AG10803 (cell line): Measurements from ENCODE around the gene EFTUD2.

Experiments
- DNase-seq: peaks from one replicate; pipeline ENCODE4 v3.0.0; 2010; ENCODE audit warnings: low read depth
- H3K4me3 ChIP-seq: 2 replicates; pipeline ENCODE4 v1.5.1; 2011; ENCODE audit warnings: mild to moderate bottlenecking, low read length, control low read depth
- TF ChIP-seq, protein P1 (sequence below): conservative IDR thresholded peaks from 2 replicates; pipeline ENCODE4 v1.5.1; 2011; ENCODE audit warnings: mild to moderate bottlenecking, low read length, control low read depth, inconsistent platforms

The EFTUD2 gene

DNA sequence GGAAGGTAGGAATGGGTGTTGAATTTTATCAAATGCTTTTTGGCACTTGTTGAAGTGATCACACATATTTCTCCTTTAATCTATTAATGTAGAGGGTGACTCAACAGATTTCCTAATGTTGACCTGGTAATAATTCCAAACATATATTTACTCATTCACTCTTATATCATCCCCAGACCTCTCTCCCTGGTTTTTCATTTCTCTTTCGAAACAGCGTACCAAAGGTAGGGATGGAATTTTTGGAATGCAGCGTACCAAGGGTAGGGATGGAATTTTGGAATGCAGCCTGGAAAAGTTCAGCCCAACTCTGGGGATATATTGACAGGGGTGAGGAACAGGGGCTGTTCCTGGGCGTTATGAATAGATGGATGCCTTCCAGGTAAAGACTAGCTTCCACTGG, 41.1 kb upstream of the EFTUD2 start:
- TF ChIP-seq, protein P1, sequence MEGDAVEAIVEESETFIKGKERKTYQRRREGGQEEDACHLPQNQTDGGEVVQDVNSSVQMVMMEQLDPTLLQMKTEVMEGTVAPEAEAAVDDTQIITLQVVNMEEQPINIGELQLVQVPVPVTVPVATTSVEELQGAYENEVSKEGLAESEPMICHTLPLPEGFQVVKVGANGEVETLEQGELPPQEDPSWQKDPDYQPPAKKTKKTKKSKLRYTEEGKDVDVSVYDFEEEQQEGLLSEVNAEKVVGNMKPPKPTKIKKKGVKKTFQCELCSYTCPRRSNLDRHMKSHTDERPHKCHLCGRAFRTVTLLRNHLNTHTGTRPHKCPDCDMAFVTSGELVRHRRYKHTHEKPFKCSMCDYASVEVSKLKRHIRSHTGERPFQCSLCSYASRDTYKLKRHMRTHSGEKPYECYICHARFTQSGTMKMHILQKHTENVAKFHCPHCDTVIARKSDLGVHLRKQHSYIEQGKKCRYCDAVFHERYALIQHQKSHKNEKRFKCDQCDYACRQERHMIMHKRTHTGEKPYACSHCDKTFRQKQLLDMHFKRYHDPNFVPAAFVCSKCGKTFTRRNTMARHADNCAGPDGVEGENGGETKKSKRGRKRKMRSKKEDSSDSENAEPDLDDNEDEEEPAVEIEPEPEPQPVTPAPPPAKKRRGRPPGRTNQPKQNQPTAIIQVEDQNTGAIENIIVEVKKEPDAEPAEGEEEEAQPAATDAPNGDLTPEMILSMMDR: no peak
- peak; percentile 38 for DNase-seq

DNA sequence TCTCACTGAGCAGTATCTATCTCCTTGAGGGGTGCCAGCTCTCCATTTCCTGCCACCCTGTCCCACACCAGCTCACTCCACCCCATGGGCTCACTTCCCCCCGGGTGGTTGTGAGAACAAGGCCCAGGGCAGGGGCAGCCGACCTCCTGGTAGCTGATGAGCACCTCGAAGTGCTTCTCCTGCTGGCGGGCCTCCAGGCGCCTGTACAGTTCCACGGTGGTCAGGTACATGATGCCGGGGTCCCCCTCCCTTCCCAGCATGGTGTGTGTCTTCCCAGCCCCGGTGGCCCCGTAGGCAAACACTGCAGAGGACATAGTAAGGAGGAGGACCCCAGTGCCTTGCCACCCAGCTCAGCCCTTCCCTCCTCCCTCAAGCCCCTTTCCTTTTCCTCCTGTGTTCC, 35.9 kb upstream of the EFTUD2 start:
- no peak overlapping the region for H3K4me3 ChIP-seq
- TF ChIP-seq, protein P1: no peak
- DNase-seq: no peak

More for the DNA sequence above, 41.1 kb upstream of the EFTUD2 start:
- no peak overlapping the region for H3K4me3 ChIP-seq

DNA sequence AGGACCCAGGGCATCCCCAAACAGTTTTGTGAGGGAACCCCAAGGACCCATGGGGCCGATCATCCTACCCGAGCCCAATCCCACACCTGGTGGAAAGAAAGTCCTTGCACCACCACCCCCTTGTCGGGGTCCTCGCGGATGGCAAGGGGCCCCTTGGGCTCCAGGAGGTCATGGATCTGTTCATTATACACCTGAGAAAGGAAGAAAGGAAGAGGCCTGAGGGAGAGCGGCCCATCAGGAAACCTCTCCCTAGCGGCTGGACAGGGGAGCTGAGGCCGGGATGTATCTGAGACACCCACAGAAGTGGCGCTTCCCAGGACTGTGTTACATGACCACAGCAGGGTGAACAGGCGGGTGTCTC, 35.5 kb upstream of the EFTUD2 start:
- no peak for DNase-seq
- H3K4me3 ChIP-seq: no peak overlapping the region
- TF ChIP-seq, protein P1: no peak

DNA sequence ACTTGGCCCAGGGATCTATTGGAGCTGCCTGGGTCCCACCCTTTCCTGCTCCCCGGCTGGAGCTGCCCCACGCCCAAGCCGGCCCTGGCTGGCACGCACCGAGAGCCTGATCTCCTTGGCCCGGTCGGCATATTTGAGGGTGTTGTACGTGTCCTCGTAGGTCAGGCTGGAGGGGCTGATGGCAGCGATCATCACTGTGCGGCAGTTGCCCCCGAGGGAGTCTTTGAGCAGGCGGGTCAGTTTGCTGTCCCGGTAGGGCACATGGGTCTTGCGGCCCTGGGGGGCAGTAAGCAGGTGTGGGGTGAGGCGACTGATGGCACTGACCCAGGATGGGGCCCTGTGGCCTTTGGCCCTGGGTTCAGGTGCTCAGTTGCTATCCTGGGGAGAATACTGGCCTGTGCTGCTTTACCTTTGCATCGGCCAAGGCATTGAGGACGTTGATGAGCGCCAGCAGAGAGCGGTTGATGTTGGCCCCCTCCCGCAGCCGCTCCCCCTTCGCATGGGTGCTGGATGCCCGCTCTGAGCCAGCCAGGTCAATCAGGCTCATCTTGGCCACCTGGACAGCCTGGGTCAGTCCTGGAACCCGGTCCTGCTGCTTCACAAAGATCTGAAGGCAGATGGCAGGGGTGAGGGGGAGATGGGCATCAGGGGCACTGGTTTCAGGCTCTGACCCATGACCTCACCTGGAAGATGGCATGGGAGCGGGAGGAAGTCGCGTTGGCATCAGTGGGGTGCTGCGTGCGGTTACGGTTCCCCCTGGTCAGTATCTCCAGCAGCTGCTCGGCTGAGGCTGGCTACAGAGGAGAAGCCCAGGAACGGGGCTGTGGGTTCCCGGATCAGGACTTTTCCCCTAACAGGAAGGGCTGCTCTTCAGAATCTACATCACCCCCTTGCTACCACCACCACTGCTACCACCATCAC, 34.8 kb upstream of the EFTUD2 start:
- no peak for DNase-seq
- TF ChIP-seq, protein P1: no peak
- no peak overlapping the region for H3K4me3 ChIP-seq

DNA sequence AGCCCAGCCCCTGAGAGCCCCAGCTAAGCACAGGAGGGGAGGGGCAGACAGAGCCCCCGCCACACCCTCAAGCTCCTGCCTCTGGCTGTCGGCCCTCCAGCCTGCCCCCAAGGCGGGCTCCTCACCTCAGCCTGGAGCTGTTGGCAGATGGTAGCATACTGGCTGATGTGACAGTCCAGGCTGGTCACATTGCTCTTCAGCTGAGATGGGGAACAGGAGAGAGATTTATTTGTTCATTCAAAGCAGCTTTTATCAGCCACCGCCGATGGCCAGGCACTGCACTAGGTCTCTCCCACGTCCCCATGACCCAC, 33.5 kb upstream of the EFTUD2 start:
- no peak overlapping the region for H3K4me3 ChIP-seq
- DNase-seq: no peak
- TF ChIP-seq, protein P1: no peak

DNA sequence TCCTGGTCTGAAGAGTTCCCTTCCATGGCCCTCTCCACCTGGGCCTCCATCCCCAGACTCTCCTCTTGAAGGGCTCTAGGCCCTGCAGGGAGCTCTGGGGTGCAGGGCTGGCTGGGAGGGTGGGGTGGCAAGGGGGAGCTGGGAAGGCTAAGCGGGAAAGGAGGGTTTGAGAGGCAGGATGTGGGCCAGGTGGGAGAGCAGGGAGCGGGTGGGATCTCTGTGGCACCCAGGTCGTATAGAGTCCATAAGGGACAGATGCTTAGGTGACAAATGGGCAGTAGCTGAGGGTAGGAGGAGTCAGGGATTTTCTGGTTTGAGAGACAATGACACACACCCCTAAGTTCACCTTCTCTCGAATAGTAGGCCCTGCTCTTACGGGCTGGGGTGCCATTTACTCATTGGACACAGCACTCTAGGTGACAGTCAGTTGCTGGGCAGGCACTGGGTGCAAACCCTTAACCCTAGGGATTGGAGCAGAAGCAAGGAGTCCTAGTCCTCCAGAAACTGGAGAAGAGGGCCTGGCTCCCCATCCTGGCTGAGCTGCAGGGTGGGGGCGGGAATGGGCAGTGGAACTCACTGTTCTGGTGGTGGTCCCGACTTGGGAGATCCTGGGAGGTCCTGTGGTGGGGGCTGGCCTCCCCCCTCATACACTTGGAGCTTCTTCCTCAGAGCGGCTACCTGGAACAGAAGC, 33.0 kb upstream of the EFTUD2 start:
- no peak overlapping the region for H3K4me3 ChIP-seq
- DNase-seq: no peak
- TF ChIP-seq, protein P1: no peak

DNA sequence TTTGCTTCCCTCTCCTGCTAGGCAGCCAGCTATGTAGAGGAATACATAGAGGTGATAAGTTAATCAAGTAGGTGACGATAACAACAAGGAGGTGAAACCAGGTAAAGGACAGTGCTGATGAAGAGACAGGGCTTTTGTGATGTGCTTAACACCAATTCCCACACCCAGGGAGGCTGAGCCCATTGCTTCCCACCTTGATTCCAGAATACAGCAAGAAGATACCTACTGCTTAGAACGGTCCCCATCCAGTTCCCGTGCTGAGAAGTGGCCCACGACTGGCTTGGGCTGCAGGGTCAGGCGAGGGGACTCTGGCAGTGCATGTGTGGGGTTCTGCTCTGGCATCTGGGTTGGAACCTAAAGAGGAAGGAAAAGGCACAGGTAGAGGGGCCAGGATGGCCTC, 32.1 kb upstream of the EFTUD2 start:
- H3K4me3 ChIP-seq: no peak overlapping the region
- TF ChIP-seq, protein P1: no peak
- no peak for DNase-seq
